ENCODE measurements around the gene SAMD4A. TPM values are rescaled to one million over a fixed set of nuclear protein-coding genes. Genes with fewer than 3 reads are reported as not detected.

The SAMD4A gene
- total RNA-seq, 1 experiment from 2014 or later, result 9.6 TPM

GRCh38 chr14:54773171-54774006 lies 206.5 kb downstream of the SAMD4A start:
- H4K91ac ChIP-seq (ENCODE audit: insufficient read length, low read depth, low read length), result no peak overlapping the region
- no peak overlapping the region for H3K14ac ChIP-seq (ENCODE audit: insufficient read depth, low read length)
- H3K18ac ChIP-seq (ENCODE audit: insufficient read length, low read depth, low read length), result peak overlapping the region; percentile 29
- H2BK12ac ChIP-seq (ENCODE audit: insufficient read length, low read depth, low read length), result no peak overlapping the region
- no peak overlapping the region for H3K4me2 ChIP-seq (ENCODE audit: insufficient read depth, insufficient read length, low read length)
- Mint-ChIP-seq H3K4me3 (no peak overlapping the region), H3K27ac (peak overlapping the region in 2 of 3 experiments; percentile 84 to 86; a peak in 3 of 7 replicates), H3K9me3 (no peaks in the 10 kb centered on the region), H3K27me3 (ENCODE audit: low read depth) (no peaks in the 10 kb centered on the region; the same call in 1 of the 2 replicates), H3K36me3 (ENCODE audit: insufficient read depth in 1 of 3, low read depth in 3 of 3) (no peaks in the 10 kb centered on the region), H3K4me1 (peaks cover 18 to 19% of the 10 kb centered on the region in 2 experiments)
- H4K5ac ChIP-seq (ENCODE audit: insufficient read length, low read depth, low read length), result no peak overlapping the region
- H2AK5ac ChIP-seq (ENCODE audit: insufficient read length, low read length), result no peak overlapping the region
- no peak overlapping the region for H2AFZ ChIP-seq (ENCODE audit: low read length)
- H2BK20ac ChIP-seq (ENCODE audit: low read depth, low read length, poor library complexity, severe bottlenecking), result no peak overlapping the region
- H4K8ac ChIP-seq (replicated peaks; ENCODE audit: insufficient read length, low read depth, low read length), result no peak overlapping the region
- no peaks in the 10 kb centered on the region for H4K20me1 ChIP-seq (ENCODE audit: control insufficient read depth, insufficient read depth, insufficient read length)
- H3K27me3 ChIP-seq (ENCODE audit: insufficient read depth, low read length), result no peaks in the 10 kb centered on the region
- H3K9ac ChIP-seq (ENCODE audit: extremely low read depth, insufficient read length, low read length), result no peak overlapping the region
- no CpG with 5 or more reads among the region's 19 CpGs for WGBS (ENCODE audit: extremely low coverage, insufficient read length, low lambda C conversion rate)
- no peak overlapping the region for H3K23ac ChIP-seq (ENCODE audit: insufficient read length, low read depth, low read length)
- H3T11ph ChIP-seq (ENCODE audit: low read length), result no peak overlapping the region
- H3K79me2 ChIP-seq (ENCODE audit: insufficient read depth, low read length), result no peaks in the 10 kb centered on the region
- H2BK5ac ChIP-seq (ENCODE audit: insufficient read length, low read length), result no peak overlapping the region
- no peaks in the 10 kb centered on the region for H3K23me2 ChIP-seq (ENCODE audit: insufficient read length, low read depth, low read length, poor library complexity, severe bottlenecking)
- no peak overlapping the region for H2BK15ac ChIP-seq (ENCODE audit: low read depth, low read length)
- peak; percentile 94 for DNase-seq
- no peaks in the 10 kb centered on the region for H3K79me1 ChIP-seq (ENCODE audit: insufficient read depth, low read depth, low read length, poor library complexity, severe bottlenecking)
- H2BK120ac ChIP-seq (ENCODE audit: low read depth, low read length, poor library complexity, severe bottlenecking), result no peak overlapping the region
- no peak overlapping the region for H3K27ac ChIP-seq (ENCODE audit: insufficient read length, low read depth, low read length)
- peaks cover 9% of the 10 kb centered on the region; the same call in 1 of the 2 replicates for H3K4me1 ChIP-seq (ENCODE audit: insufficient read depth, low read length)
- H3K9me3 ChIP-seq (ENCODE audit: control insufficient read depth, low read depth, low read length), result no peaks in the 10 kb centered on the region
- TF ChIP-seq CTCF (conservative IDR thresholded peaks at IDR 0.05), result peak; percentile 68
- no peak overlapping the region for H3K56ac ChIP-seq (ENCODE audit: insufficient read length, low read depth, low read length)
- no peak overlapping the region for H3K4ac ChIP-seq (ENCODE audit: low read depth, low read length)
